Esophagus squamous epithelium (tissue), 5 donors: ENCODE results near the gene TIAM2. TPM values are rescaled to one million over a fixed set of nuclear protein-coding genes. Genes with fewer than 3 reads are reported as not detected.

Source experiments
- DNase-seq: peaks from one replicate; lab custom pipeline; 2025; lab: John Stamatoyannopoulos, UW
- H3K27ac ChIP-seq, 4 donors: fragments of 200-600 bp; sonication (generic); one replicate each; pipeline ENCODE4 v1.5.1; 2016 to 2019; ENCODE audit warnings: mild to moderate bottlenecking in 1 of 4
- H3K27me3 ChIP-seq, 4 donors: fragments of 200-600 bp; sonication (generic); 1 replicate in 3 of 4; 2 replicates in 1 of 4; pipeline versions ENCODE4 v1.5.1 to v1.6.0; 2017 to 2021; ENCODE audit warnings: antibody characterized with exemption in 1 of 4
- H3K36me3 ChIP-seq, 3 donors: fragments of 200-600 bp; sonication (generic); one replicate each; pipeline ENCODE4 v1.5.1; 2016 to 2019
- H3K4me1 ChIP-seq, 3 donors: fragments of 200-600 bp; sonication (generic); one replicate each; pipeline ENCODE4 v1.5.1; 2017 to 2019
- H3K4me3 ChIP-seq, 4 donors: fragments of 200-600 bp; sonication (generic); 1 replicate in 3 of 4; 2 replicates in 1 of 4; pipeline ENCODE4 v1.5.1; 2016 to 2019; ENCODE audit warnings: mild to moderate bottlenecking in 2 of 4, moderate library complexity in 1 of 4
- H3K9me3 ChIP-seq, 3 donors: fragments of 200-600 bp; sonication (generic); one replicate each; pipeline ENCODE4 v1.5.1; 2016 to 2019
- CTCF ChIP-seq, 6 experiments: fragments of 450-650 bp in 4 of 6; fragments of 200-600 bp in 2 of 6; sonication (generic) in 2 of 6; IDR thresholded peaks; one replicate each; pipeline ENCODE4 v1.5.1; 2016 to 2019; ENCODE audit warnings: antibody characterized with exemption in 6 of 6, mild to moderate bottlenecking in 4 of 6, moderate library complexity in 4 of 6
- POLR2A ChIP-seq, 4 donors: fragments of 450-650 bp; IDR thresholded peaks; one replicate each; pipeline ENCODE4 v1.6.1; 2017; ENCODE audit warnings: antibody characterized with exemption in 4 of 4, mild to moderate bottlenecking in 4 of 4, moderate library complexity in 3 of 4
- WGBS, 2 donors: methylation state at CpG; one replicate each; pipeline ENCODE4 v1.1.5; 2018; 5-methylcytosine and 5-hydroxymethylcytosine counted together
- intact Hi-C: fragments of 100-400 bp; cut with DNase I; formaldehyde crosslinking; loops from one replicate; pipeline ENCODE4 v1.15.0; 2022
- total RNA-seq, 4 donors: library from RNA; depleted of rRNA; stranded (reverse); fragments of >200 nt; gene quantifications; one replicate each; pipeline ENCODE4 v1.1.0, GENCODE V29; 2016
- donor health status: DM: yes; HTN: yes; CAD: no.

TIAM2 gene
- total RNA-seq, 4 donors from 2014 or later, result 2.3 to 10.3 (median 5.6) TPM

- no peaks in the 10 kb centered on the region for H3K9me3 ChIP-seq
- H3K27ac ChIP-seq, result no peak overlapping the region
- DNase-seq, result no peak
- no peaks in the 10 kb centered on the region for H3K27me3 ChIP-seq
- H3K4me3 ChIP-seq, result no peak overlapping the region
- H3K4me1 ChIP-seq, result no peaks in the 10 kb centered on the region
- WGBS, 2 donors, result 79 to 98% methylated on average over 2 of the region's 2 CpGs
- TF ChIP-seq POLR2A (IDR thresholded peaks at IDR 0.05) (no peak), CTCF (IDR thresholded peaks at IDR 0.05) (no peak)
- H3K36me3 ChIP-seq, result no peaks in the 10 kb centered on the region
- intact Hi-C loops, result no loop called here
Observed at GRCh38 chr6:155077784-155078183, 82.7 kb downstream of the TIAM2 start.

GRCh38 chr6:155078331-155078745 lies 83.2 kb downstream of the TIAM2 start:
- DNase-seq, result no peak
- Histone ChIP-seq H3K27me3 (no peaks in the 10 kb centered on the region), H3K4me1 (no peaks in the 10 kb centered on the region), H3K36me3 (no peaks in the 10 kb centered on the region), H3K9me3 (no peaks in the 10 kb centered on the region), H3K27ac (no peak overlapping the region), H3K4me3 (no peak overlapping the region)
- WGBS, 2 donors, result 72 to 80% methylated on average over 8 of the region's 8 CpGs
- intact Hi-C loops, result no loop called here
- TF ChIP-seq CTCF (IDR thresholded peaks at IDR 0.05) (no peak), POLR2A (IDR thresholded peaks at IDR 0.05) (no peak)

GRCh38 chr6:155079985-155080452 lies 84.9 kb downstream of the TIAM2 start:
- no peak overlapping the region for H3K27ac ChIP-seq
- H3K4me3 ChIP-seq, result no peak overlapping the region
- DNase-seq, result no peak
- H3K4me1 ChIP-seq, result no peaks in the 10 kb centered on the region
- no peaks in the 10 kb centered on the region for H3K27me3 ChIP-seq
- no peak for TF ChIP-seq POLR2A (IDR thresholded peaks at IDR 0.05)
- no peak for TF ChIP-seq CTCF (IDR thresholded peaks at IDR 0.05)
- intact Hi-C loops, result no loop called here
- no peaks in the 10 kb centered on the region for H3K36me3 ChIP-seq
- 47 to 53% methylated on average over 7 of the region's 7 CpGs for WGBS, 2 donors
- no peaks in the 10 kb centered on the region for H3K9me3 ChIP-seq

GRCh38 chr6:155080881-155081845 lies 86.0 kb downstream of the TIAM2 start:
- no peak overlapping the region for H3K27ac ChIP-seq
- H3K4me3 ChIP-seq, result no peak overlapping the region
- no peaks in the 10 kb centered on the region for H3K9me3 ChIP-seq
- no peaks in the 10 kb centered on the region for H3K27me3 ChIP-seq
- DNase-seq, result no peak
- no peak for TF ChIP-seq CTCF (IDR thresholded peaks at IDR 0.05)
- TF ChIP-seq POLR2A (IDR thresholded peaks at IDR 0.05), result no peak
- H3K4me1 ChIP-seq, result peaks cover 0 to 7% (median 0%) of the 10 kb centered on the region in 3 donors
- intact Hi-C loops, result no loop called here
- no peaks in the 10 kb centered on the region for H3K36me3 ChIP-seq
- 71 to 73% methylated on average over 9 of the region's 9 CpGs for WGBS, 2 donors

DNA sequence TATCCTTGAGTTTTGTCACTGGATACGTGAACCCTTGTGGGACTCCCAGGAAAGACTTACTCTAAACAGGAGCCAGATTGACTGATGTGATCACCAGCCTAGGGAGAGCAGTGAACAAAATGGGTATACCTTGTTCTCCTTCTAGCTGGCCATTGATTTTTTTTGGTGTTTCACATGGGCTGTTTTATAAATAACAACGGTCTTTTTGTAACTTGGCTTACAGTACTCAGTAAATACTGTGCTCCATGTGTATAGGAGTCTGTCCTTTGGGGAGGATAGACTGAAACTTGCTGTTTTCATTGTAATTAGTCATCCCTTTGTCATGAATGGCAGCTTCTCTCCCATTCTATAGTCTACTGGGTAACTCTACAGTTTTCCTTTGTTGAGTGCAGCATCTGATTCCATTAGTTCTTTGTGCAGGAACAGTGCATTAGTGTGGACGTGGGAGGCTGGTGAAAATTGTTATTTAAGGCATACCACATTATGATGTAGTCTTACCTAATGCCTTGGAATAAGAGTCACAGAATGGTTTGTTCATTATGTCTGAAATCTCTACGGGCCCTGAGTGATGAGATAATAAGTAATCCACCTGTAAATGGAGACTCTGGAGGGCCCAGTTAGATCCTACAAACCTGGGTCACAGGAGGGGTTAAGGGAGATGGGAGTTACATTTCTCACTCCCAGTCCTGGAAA lies 89.5 kb downstream of the TIAM2 start:
- no peak overlapping the region for H3K27ac ChIP-seq
- intact Hi-C loops, result no loop called here
- H3K9me3 ChIP-seq, result no peaks in the 10 kb centered on the region
- H3K36me3 ChIP-seq, result no peaks in the 10 kb centered on the region
- WGBS, 2 donors, result 86 to 88% methylated on average over 4 of the region's 4 CpGs
- DNase-seq, result no peak
- H3K27me3 ChIP-seq, result no peaks in the 10 kb centered on the region
- no peak overlapping the region for H3K4me3 ChIP-seq
- TF ChIP-seq POLR2A (IDR thresholded peaks at IDR 0.05) (no peak), CTCF (IDR thresholded peaks at IDR 0.05) (no peak)
- peaks cover 0 to 7% (median 0%) of the 10 kb centered on the region in 3 donors for H3K4me1 ChIP-seq
